ENCODE results near the gene ST3GAL3.

GRCh38 chr1:43978551-43979260 lies 271.4 kb downstream of the ST3GAL3 start, which contains the start of gene B4GALT2:
- no peak for TF ChIP-seq TAF1 (IDR thresholded peaks at IDR 0.05; ENCODE audit: borderline replicate concordance, low read depth, low read length)
- TF ChIP-seq USF2 (IDR thresholded peaks at IDR 0.05; ENCODE audit: borderline replicate concordance, low read depth, low read length), result no peak
- TF ChIP-seq, protein P1, sequence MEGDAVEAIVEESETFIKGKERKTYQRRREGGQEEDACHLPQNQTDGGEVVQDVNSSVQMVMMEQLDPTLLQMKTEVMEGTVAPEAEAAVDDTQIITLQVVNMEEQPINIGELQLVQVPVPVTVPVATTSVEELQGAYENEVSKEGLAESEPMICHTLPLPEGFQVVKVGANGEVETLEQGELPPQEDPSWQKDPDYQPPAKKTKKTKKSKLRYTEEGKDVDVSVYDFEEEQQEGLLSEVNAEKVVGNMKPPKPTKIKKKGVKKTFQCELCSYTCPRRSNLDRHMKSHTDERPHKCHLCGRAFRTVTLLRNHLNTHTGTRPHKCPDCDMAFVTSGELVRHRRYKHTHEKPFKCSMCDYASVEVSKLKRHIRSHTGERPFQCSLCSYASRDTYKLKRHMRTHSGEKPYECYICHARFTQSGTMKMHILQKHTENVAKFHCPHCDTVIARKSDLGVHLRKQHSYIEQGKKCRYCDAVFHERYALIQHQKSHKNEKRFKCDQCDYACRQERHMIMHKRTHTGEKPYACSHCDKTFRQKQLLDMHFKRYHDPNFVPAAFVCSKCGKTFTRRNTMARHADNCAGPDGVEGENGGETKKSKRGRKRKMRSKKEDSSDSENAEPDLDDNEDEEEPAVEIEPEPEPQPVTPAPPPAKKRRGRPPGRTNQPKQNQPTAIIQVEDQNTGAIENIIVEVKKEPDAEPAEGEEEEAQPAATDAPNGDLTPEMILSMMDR (IDR thresholded peaks at IDR 0.05), result no peak
- no peak for TF ChIP-seq MEF2A (IDR thresholded peaks at IDR 0.05; ENCODE audit: borderline replicate concordance, low read depth)
- TF ChIP-seq RAD21 (IDR thresholded peaks at IDR 0.05; ENCODE audit: low read length), result no peak
- TF ChIP-seq RFX5 (IDR thresholded peaks at IDR 0.05; ENCODE audit: low read length), result no peak
- TF ChIP-seq JUND (IDR thresholded peaks at IDR 0.05), result no peak
- TF ChIP-seq, protein P2, sequence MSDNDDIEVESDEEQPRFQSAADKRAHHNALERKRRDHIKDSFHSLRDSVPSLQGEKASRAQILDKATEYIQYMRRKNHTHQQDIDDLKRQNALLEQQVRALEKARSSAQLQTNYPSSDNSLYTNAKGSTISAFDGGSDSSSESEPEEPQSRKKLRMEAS (IDR thresholded peaks at IDR 0.05; ENCODE audit: low read depth), result no peak
- no peak for TF ChIP-seq EP300 (IDR thresholded peaks at IDR 0.05; ENCODE audit: borderline replicate concordance in 1 of 2, low read depth in 1 of 2, low read length in 1 of 2)
- TF ChIP-seq GABPA (IDR thresholded peaks at IDR 0.05; ENCODE audit: low read depth), result no peak

All from SK-N-SH (cell line).